ENCODE measurements around the gene FREM2. TPM values are rescaled to one million over a fixed set of nuclear protein-coding genes. Genes with fewer than 3 reads are reported as not detected.

FREM2 gene
- total and polyA plus RNA-seq, 2 donors (not counting 3 experiments of a cell fraction or from before 2014, with no cell fraction given), result under 0.01 TPM; not detected in 1

DNA sequence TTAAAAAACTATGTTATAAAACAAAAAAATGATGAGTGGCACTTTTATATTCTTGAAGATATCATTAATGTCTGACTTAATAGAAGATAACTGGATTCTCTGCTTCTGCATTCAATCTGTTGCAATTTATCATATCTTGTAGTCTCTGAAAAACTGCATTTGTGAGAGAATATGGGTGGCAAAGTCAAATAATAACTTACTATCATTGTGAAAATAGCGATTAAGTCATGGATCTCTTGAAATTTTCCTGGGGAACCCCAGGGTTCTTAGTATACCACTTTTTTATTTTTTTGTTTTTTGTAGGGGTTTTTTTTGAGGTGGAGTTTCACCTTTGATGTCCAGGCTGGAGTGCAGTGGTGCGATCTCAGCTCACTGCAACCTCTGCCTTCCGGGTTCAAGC lies 176.7 kb downstream of the FREM2 start:
- H4K20me1 ChIP-seq (replicated peaks; ENCODE audit: control insufficient read depth, extremely low read depth, insufficient read depth, low read length), result no peaks in the 10 kb centered on the region
- TF ChIP-seq EZH2 (IDR thresholded peaks at IDR 0.05; ENCODE audit: borderline replicate concordance, low read depth, low read length, severe bottlenecking) (no peak), FOS (IDR thresholded peaks at IDR 0.05; ENCODE audit: borderline replicate concordance, insufficient read depth, low read length) (no peak)
- TF ChIP-seq, protein P1, sequence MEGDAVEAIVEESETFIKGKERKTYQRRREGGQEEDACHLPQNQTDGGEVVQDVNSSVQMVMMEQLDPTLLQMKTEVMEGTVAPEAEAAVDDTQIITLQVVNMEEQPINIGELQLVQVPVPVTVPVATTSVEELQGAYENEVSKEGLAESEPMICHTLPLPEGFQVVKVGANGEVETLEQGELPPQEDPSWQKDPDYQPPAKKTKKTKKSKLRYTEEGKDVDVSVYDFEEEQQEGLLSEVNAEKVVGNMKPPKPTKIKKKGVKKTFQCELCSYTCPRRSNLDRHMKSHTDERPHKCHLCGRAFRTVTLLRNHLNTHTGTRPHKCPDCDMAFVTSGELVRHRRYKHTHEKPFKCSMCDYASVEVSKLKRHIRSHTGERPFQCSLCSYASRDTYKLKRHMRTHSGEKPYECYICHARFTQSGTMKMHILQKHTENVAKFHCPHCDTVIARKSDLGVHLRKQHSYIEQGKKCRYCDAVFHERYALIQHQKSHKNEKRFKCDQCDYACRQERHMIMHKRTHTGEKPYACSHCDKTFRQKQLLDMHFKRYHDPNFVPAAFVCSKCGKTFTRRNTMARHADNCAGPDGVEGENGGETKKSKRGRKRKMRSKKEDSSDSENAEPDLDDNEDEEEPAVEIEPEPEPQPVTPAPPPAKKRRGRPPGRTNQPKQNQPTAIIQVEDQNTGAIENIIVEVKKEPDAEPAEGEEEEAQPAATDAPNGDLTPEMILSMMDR (IDR thresholded peaks at IDR 0.05; ENCODE audit: extremely low read depth in 1 of 2, insufficient read depth in 1 of 2, low read depth in 1 of 2, low read length in 2 of 2), result no peak
- dilution Hi-C loops (cut with MboI; ENCODE audit: extremely low pct_ligation_motif_present, low sequenced_read_pairs) (no loop called here), intact Hi-C loops (cut with micrococcal nuclease) (no loop called here)
- CTCF ChIA-PET, result no interaction called here
- BruUV-seq (replicated peaks), result no TSS peak
- H3K27ac ChIP-seq (ENCODE audit: insufficient read depth, low read depth, low read length), result no peak overlapping the region
- H3K9me1 ChIP-seq (replicated peaks; ENCODE audit: control insufficient read depth, extremely low read depth, insufficient read depth, low read length), result no peaks in the 10 kb centered on the region
- H3K4me3 ChIP-seq (replicated peaks in 1 of 3; ENCODE audit: insufficient read depth in 1 of 3, low read depth in 1 of 3, low read length in 3 of 3), result no peak overlapping the region
- H3K27me3 ChIP-seq (ENCODE audit: control insufficient read depth in 2 of 2, insufficient read depth in 2 of 2, low read length in 2 of 2), result no peaks in the 10 kb centered on the region
- no peak overlapping the region for H3K4me2 ChIP-seq (ENCODE audit: insufficient read depth, low read length)
- FAIRE-seq, result no peak
- no peaks in the 10 kb centered on the region for H3K79me2 ChIP-seq (ENCODE audit: control insufficient read depth, insufficient read depth, low read length)
- POLR2A ChIA-PET, result no interaction called here
- no peaks in the 10 kb centered on the region for H3K36me3 ChIP-seq (ENCODE audit: control insufficient read depth in 2 of 2, extremely low read depth in 1 of 2, insufficient read depth in 2 of 2, low read length in 2 of 2)
- H3K9me3 ChIP-seq (replicated peaks; ENCODE audit: control insufficient read depth, insufficient read depth, low read length), result no peaks in the 10 kb centered on the region
- DNase-seq (ENCODE audit: low read depth, low spot score), result no peak
- no peak overlapping the region for H2AFZ ChIP-seq (ENCODE audit: low read depth, low read length)
- H3K9ac ChIP-seq (replicated peaks; ENCODE audit: extremely low read depth, insufficient read depth, low read length), result no peak overlapping the region
- H3K4me1 ChIP-seq (ENCODE audit: control insufficient read depth, extremely low read depth, insufficient read depth, low read length), result no peaks in the 10 kb centered on the region

DNA sequence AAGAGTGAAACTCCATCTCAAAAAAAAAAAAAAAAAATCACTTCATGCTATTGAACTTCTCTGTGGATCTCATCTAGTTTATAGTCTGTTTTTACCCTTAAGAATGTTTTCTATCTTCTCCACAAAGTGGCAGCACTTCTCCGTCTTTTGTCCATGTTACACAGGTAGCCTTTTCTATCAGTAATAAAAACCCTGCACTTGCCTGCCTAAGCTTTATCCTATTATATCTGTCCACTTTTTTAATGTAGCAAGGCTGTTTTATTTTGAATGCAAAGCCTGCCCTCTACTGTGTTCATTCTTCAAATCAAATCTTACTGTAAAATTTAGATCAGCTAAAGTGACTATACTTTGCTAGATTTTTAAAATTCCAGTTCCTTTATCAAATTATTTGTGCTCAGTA lies 179.8 kb downstream of the FREM2 start:
- intact Hi-C loops (cut with micrococcal nuclease), result no loop called here
- Histone ChIP-seq H2AFZ (ENCODE audit: low read depth, low read length) (no peak overlapping the region), H3K36me3 (ENCODE audit: control insufficient read depth in 2 of 2, extremely low read depth in 1 of 2, insufficient read depth in 2 of 2, low read length in 2 of 2) (no peaks in the 10 kb centered on the region), H4K20me1 (replicated peaks; ENCODE audit: control insufficient read depth, extremely low read depth, insufficient read depth, low read length) (no peaks in the 10 kb centered on the region), H3K27me3 (ENCODE audit: control insufficient read depth in 2 of 2, insufficient read depth in 2 of 2, low read length in 2 of 2) (peaks cover 0 to 1% of the 10 kb centered on the region in 2 experiments), H3K9me3 (replicated peaks; ENCODE audit: control insufficient read depth, insufficient read depth, low read length) (no peaks in the 10 kb centered on the region), H3K4me3 (replicated peaks in 1 of 3; ENCODE audit: insufficient read depth in 1 of 3, low read depth in 1 of 3, low read length in 3 of 3) (no peak overlapping the region), H3K27ac (ENCODE audit: insufficient read depth, low read depth, low read length) (no peak overlapping the region), H3K9me1 (replicated peaks; ENCODE audit: control insufficient read depth, extremely low read depth, insufficient read depth, low read length) (no peaks in the 10 kb centered on the region), H3K79me2 (ENCODE audit: control insufficient read depth, insufficient read depth, low read length) (no peaks in the 10 kb centered on the region), H3K4me1 (ENCODE audit: control insufficient read depth, extremely low read depth, insufficient read depth, low read length) (no peaks in the 10 kb centered on the region), H3K9ac (replicated peaks; ENCODE audit: extremely low read depth, insufficient read depth, low read length) (no peak overlapping the region), H3K4me2 (ENCODE audit: insufficient read depth, low read length) (no peak overlapping the region)
- ChIA-PET POLR2A (no interaction called here), CTCF (interaction anchor here (1.0 to 2.0 kb wide), 7 partner anchors 12 to 746 kb away, joined by 3 to 7 read pairs (median 4); no protein-coding TSS in a partner anchor)
- DNase-seq (ENCODE audit: low read depth, low spot score), result no peak
- TF ChIP-seq GATA2 (IDR thresholded peaks at IDR 0.05; ENCODE audit: insufficient read depth, insufficient read length, low read depth, low read length) (no peak), POLR2AphosphoS5 (IDR thresholded peaks at IDR 0.05; ENCODE audit: insufficient read depth, low read depth, low read length) (no peak), MAX (IDR thresholded peaks at IDR 0.05; ENCODE audit: insufficient read depth, insufficient read length) (no peak), EZH2 (IDR thresholded peaks at IDR 0.05; ENCODE audit: borderline replicate concordance, low read depth, low read length, severe bottlenecking) (no peak), JUN (IDR thresholded peaks at IDR 0.05; ENCODE audit: borderline replicate concordance, insufficient read depth, insufficient read length, low read depth) (no peak), POLR2A (IDR thresholded peaks at IDR 0.05; ENCODE audit: low read depth, low read length) (no peak), MYC (IDR thresholded peaks at IDR 0.05; ENCODE audit: low read depth, low read length) (no peak), FOS (IDR thresholded peaks at IDR 0.05; ENCODE audit: borderline replicate concordance, insufficient read depth, low read length) (no peak)
- TF ChIP-seq, protein P1 (IDR thresholded peaks at IDR 0.05; ENCODE audit: extremely low read depth in 1 of 2, insufficient read depth in 1 of 2, low read depth in 1 of 2, low read length in 2 of 2), result no peak
- dilution Hi-C loops (cut with MboI; ENCODE audit: extremely low pct_ligation_motif_present, low sequenced_read_pairs), result no loop called here
- FAIRE-seq, result no peak
- BruUV-seq (replicated peaks), result no TSS peak

Data from endothelial cell of umbilical vein (primary cell).